Activated CD4-positive, alpha-beta T cell treated with anti-CD3 and anti-CD28 coated beads, Interleukin-2, amount 10 ng/mL, durations not matched to agents 24 days and 14 days (primary cell): ENCODE measurements around the gene AK8. TPM values are rescaled to one million over a fixed set of nuclear protein-coding genes. Genes with fewer than 3 reads are reported as not detected.
"Not testable (repeated sequence)": the region's sequence is repeated elsewhere in the genome, so short reads cannot be mapped to it uniquely, and the experiment has no call there.

Experiments
- DNase-seq: peaks from one replicate; pipeline ENCODE4 v3.0.0; 2022
- H3K27ac Mint-ChIP-seq: one replicate; pipeline ENCODE4 v1.8.0; 2022; ENCODE audit warnings: mild to moderate bottlenecking, mixed read lengths
- H3K27me3 Mint-ChIP-seq: one replicate; pipeline ENCODE4 v1.8.0; 2022; ENCODE audit warnings: mixed read lengths
- H3K36me3 Mint-ChIP-seq: one replicate; pipeline ENCODE4 v1.8.0; 2022; ENCODE audit warnings: low read depth, mild to moderate bottlenecking, mixed read lengths
- H3K4me1 Mint-ChIP-seq: one replicate; pipeline ENCODE4 v1.8.0; 2021; ENCODE audit warnings: mixed read lengths
- H3K4me3 Mint-ChIP-seq: one replicate; pipeline ENCODE4 v1.8.0; 2022; ENCODE audit warnings: mild to moderate bottlenecking, moderate library complexity, mixed read lengths
- H3K9me3 Mint-ChIP-seq: one replicate; pipeline ENCODE4 v1.8.0; 2021; ENCODE audit warnings: mixed read lengths
- intact Hi-C: fragments of 100-400 bp; cut with micrococcal nuclease; formaldehyde crosslinking; loops from one replicate; pipeline ENCODE4 v1.15.1; 2023
- total RNA-seq: library from RNA; stranded (reverse); gene quantifications from 2 replicates; pipeline ENCODE4 v1.2.3, GENCODE V29; 2022

AK8 gene
- total RNA-seq, 1 donor from 2014 or later: not detected

- Mint-ChIP-seq H3K27me3 (peaks cover 7% of the 10 kb centered on the region), H3K36me3 (no peaks in the 10 kb centered on the region), H3K27ac (no peak overlapping the region), H3K9me3 (no peaks in the 10 kb centered on the region), H3K4me3 (no peak overlapping the region), H3K4me1 (no peaks in the 10 kb centered on the region)
- intact Hi-C loops: no loop called here
- no peak for DNase-seq
Measured at GRCh38 chr9:132728071-132728470, 150.0 kb downstream of the AK8 start.

GRCh38 chr9:132726576-132727130 is 151.4 kb downstream of the AK8 start:
- Mint-ChIP-seq H3K9me3 (no peaks in the 10 kb centered on the region), H3K36me3 (no peaks in the 10 kb centered on the region), H3K27ac (no peak overlapping the region), H3K4me1 (no peaks in the 10 kb centered on the region), H3K27me3 (peaks cover 7% of the 10 kb centered on the region), H3K4me3 (no peak overlapping the region)
- intact Hi-C loops: no loop called here
- no peak for DNase-seq

DNA sequence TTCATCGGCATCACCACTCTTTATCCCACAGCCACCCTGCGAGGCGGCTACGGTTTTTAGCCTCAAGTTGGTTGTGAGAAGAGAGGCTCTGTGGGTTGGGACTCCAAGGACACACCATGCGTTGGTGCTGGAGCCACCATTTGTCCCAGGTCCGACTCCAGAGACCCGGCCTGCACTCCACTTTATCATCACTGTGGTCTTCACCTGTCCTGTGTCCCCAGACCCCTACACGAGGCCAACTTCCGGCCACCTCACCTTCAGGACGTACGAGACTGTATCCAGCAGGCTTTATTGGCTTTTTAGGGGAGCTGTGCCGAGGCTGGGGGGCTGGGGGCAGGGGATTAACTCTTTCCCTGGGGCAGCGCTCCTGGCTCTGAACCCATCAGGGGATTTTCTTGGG is 152.8 kb downstream of the AK8 start:
- Mint-ChIP-seq H3K27ac (no peak overlapping the region), H3K27me3 (peaks cover 3% of the 10 kb centered on the region), H3K4me3 (no peak overlapping the region), H3K4me1 (no peaks in the 10 kb centered on the region), H3K9me3 (no peaks in the 10 kb centered on the region), H3K36me3 (no peaks in the 10 kb centered on the region)
- intact Hi-C loops: no loop called here
- DNase-seq: no peak

- no peaks in the 10 kb centered on the region for H3K36me3 Mint-ChIP-seq
- no peak overlapping the region for H3K27ac Mint-ChIP-seq
- H3K4me1 Mint-ChIP-seq: no peaks in the 10 kb centered on the region
- intact Hi-C loops: no loop called here
- no peaks in the 10 kb centered on the region for H3K9me3 Mint-ChIP-seq
- DNase-seq: no peak
- H3K4me3 Mint-ChIP-seq: no peak overlapping the region
- peaks cover 11% of the 10 kb centered on the region for H3K27me3 Mint-ChIP-seq
Measured at GRCh38 chr9:132723809-132724208, 154.3 kb downstream of the AK8 start.

- H3K9me3 Mint-ChIP-seq: no peaks in the 10 kb centered on the region
- H3K27me3 Mint-ChIP-seq: peaks cover 20% of the 10 kb centered on the region
- no peak overlapping the region for H3K4me3 Mint-ChIP-seq
- no peaks in the 10 kb centered on the region for H3K4me1 Mint-ChIP-seq
- DNase-seq: no peak
- no peaks in the 10 kb centered on the region for H3K36me3 Mint-ChIP-seq
- intact Hi-C loops: no loop called here
- no peak overlapping the region for H3K27ac Mint-ChIP-seq
Measured at GRCh38 chr9:132722564-132723065, 155.5 kb downstream of the AK8 start.

DNA sequence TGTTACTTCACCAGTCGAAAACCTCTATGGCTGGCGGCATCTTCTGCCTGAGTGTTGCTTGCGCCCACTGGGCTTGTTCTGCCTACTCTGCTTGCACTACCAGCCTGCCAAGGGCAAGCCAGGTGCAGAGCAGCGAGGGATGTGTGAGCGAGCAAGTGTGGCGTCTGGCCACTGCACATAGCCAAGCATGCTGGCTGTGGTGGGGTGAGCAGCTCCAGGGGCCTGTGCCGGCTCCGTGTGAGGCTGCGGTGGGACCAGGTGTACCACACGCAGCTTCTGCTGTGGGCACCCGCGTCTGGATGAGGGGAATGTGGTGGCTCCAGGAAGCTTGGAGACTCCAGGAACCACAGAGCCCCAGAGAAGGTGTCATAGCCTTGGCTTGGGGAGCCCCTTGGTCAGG is 156.4 kb downstream of the AK8 start:
- peaks cover 25% of the 10 kb centered on the region for H3K27me3 Mint-ChIP-seq

DNA sequence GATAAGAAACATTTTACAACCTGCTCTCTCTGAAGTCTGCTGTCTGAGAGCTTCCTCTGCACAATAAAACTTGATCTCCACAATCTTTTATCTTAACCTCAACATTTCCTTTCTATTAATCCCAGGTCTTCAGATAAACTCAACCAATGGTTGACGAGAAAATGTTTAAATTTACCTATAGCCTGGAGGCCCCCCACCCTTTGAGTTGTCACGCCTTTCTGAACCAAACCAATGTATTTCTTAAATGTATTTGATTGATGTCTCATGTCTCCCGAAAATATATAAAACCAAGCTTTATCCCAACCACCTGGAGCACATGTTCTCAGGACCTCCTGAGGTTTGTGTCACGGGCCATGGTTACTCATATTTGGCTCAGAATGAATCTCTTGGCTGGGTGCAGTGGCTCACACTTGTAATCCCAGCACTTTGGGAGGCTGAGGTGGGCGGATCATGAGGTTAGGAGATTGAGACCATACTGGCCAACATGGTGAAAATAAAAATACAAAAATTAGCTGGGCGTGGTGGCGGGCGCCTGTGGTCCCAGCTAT is 159.6 kb downstream of the AK8 start:
- DNase-seq, H3K4me1 Mint-ChIP-seq, H3K36me3 Mint-ChIP-seq, intact Hi-C loops, H3K4me3 Mint-ChIP-seq, H3K9me3 Mint-ChIP-seq, H3K27ac Mint-ChIP-seq: not testable (repeated sequence)
- H3K27me3 Mint-ChIP-seq: peaks cover 25% of the 10 kb centered on the region

More for the DNA sequence above, 156.4 kb downstream of the AK8 start:
- no peak overlapping the region for H3K4me3 Mint-ChIP-seq
- intact Hi-C loops: no loop called here
- no peak overlapping the region for H3K27ac Mint-ChIP-seq
- no peaks in the 10 kb centered on the region for H3K9me3 Mint-ChIP-seq
- no peak for DNase-seq
- no peaks in the 10 kb centered on the region for H3K36me3 Mint-ChIP-seq
- no peaks in the 10 kb centered on the region for H3K4me1 Mint-ChIP-seq

- Mint-ChIP-seq H3K27me3 (peaks cover 25% of the 10 kb centered on the region), H3K27ac (no peak overlapping the region), H3K9me3 (no peaks in the 10 kb centered on the region), H3K4me3 (no peak overlapping the region), H3K36me3 (no peaks in the 10 kb centered on the region), H3K4me1 (peaks cover 3% of the 10 kb centered on the region)
- no peak for DNase-seq
- intact Hi-C loops: no loop called here
Measured at GRCh38 chr9:132717326-132717945, 160.6 kb downstream of the AK8 start.

GRCh38 chr9:132716007-132716406 is 162.1 kb downstream of the AK8 start:
- intact Hi-C loops: no loop called here

GRCh38 chr9:132712753-132713152 is 165.3 kb downstream of the AK8 start:
- Mint-ChIP-seq H3K27me3 (peaks cover 17% of the 10 kb centered on the region), H3K36me3 (no peaks in the 10 kb centered on the region), H3K4me1 (peaks cover 5% of the 10 kb centered on the region), H3K9me3 (no peaks in the 10 kb centered on the region), H3K4me3 (no peak overlapping the region), H3K27ac (no peak overlapping the region)
- intact Hi-C loops: no loop called here
- no peak for DNase-seq

More at GRCh38 chr9:132716007-132716406, 162.1 kb downstream of the AK8 start:
- no peak for DNase-seq
- no peak overlapping the region for H3K4me3 Mint-ChIP-seq
- no peaks in the 10 kb centered on the region for H3K9me3 Mint-ChIP-seq
- H3K27ac Mint-ChIP-seq: no peak overlapping the region
- H3K4me1 Mint-ChIP-seq: peaks cover 5% of the 10 kb centered on the region
- no peaks in the 10 kb centered on the region for H3K36me3 Mint-ChIP-seq
- peaks cover 25% of the 10 kb centered on the region for H3K27me3 Mint-ChIP-seq

DNA sequence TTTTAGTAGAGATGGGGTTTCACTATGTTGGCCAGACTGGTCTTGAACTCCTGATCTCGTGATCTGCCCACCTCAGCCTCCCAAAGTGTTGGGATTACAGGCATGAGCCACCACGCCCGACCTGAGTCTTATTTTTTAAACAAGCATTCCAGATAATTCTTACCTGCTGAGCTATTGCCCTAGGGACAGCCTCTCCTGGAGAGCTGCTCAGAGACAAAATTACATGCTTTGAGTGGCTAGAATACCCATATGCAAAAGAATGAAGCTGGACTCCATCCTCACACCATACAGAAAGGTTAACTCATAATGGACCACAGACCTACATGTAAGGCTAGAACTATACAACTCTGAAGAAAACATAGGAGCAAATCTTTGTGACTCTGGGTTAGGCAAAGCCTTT is 166.2 kb downstream of the AK8 start:
- H3K4me1 Mint-ChIP-seq: peaks cover 5% of the 10 kb centered on the region
- no peaks in the 10 kb centered on the region for H3K9me3 Mint-ChIP-seq
- intact Hi-C loops: no loop called here
- H3K36me3 Mint-ChIP-seq: no peaks in the 10 kb centered on the region
- no peak overlapping the region for H3K27ac Mint-ChIP-seq
- peaks cover 10% of the 10 kb centered on the region for H3K27me3 Mint-ChIP-seq
- no peak overlapping the region for H3K4me3 Mint-ChIP-seq
- no peak for DNase-seq

GRCh38 chr9:132711152-132711551 is 166.9 kb downstream of the AK8 start:
- H3K36me3 Mint-ChIP-seq, H3K4me1 Mint-ChIP-seq, DNase-seq, H3K4me3 Mint-ChIP-seq, H3K9me3 Mint-ChIP-seq, intact Hi-C loops, H3K27ac Mint-ChIP-seq: not testable (repeated sequence)
- H3K27me3 Mint-ChIP-seq: peaks cover 13% of the 10 kb centered on the region

DNA sequence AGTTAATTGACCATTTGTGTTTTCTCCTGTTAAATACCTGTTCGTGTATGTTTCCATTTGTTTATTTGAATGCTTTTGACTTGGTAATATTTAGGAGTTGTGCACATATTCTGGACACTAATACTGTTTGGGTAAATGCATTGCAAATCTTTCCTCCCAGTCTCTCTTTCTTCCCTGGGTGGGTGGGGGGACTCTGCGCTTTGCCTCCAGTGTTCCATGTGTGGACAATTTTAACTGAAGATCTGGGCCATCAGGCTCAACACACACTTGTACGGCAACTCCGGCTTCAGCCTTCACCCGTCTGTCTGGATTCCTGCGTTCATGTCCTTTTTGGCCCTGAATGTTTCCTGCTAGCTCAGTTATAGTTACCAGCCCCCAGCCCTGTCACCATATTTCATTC is 167.8 kb downstream of the AK8 start:
- Mint-ChIP-seq H3K27me3 (peaks cover 13% of the 10 kb centered on the region), H3K27ac (no peak overlapping the region), H3K36me3 (no peaks in the 10 kb centered on the region), H3K4me1 (peaks cover 5% of the 10 kb centered on the region), H3K9me3 (no peaks in the 10 kb centered on the region), H3K4me3 (no peak overlapping the region)
- no peak for DNase-seq
- intact Hi-C loops: no loop called here

- Mint-ChIP-seq H3K9me3 (no peaks in the 10 kb centered on the region), H3K4me1 (peaks cover 5% of the 10 kb centered on the region), H3K27ac (no peak overlapping the region), H3K36me3 (no peaks in the 10 kb centered on the region), H3K27me3 (peaks cover 16% of the 10 kb centered on the region), H3K4me3 (no peak overlapping the region)
- intact Hi-C loops: no loop called here
- DNase-seq: no peak
Measured at GRCh38 chr9:132708769-132709430, 169.2 kb downstream of the AK8 start.
